ENCODE results near the gene SGCE. TPM values are rescaled to one million over a fixed set of nuclear protein-coding genes. Genes with fewer than 3 reads are reported as not detected.

Gene SGCE
- total and polyA plus RNA-seq, 2 experiments from 2014 or later: 46.1 to 54.8 TPM

DNA sequence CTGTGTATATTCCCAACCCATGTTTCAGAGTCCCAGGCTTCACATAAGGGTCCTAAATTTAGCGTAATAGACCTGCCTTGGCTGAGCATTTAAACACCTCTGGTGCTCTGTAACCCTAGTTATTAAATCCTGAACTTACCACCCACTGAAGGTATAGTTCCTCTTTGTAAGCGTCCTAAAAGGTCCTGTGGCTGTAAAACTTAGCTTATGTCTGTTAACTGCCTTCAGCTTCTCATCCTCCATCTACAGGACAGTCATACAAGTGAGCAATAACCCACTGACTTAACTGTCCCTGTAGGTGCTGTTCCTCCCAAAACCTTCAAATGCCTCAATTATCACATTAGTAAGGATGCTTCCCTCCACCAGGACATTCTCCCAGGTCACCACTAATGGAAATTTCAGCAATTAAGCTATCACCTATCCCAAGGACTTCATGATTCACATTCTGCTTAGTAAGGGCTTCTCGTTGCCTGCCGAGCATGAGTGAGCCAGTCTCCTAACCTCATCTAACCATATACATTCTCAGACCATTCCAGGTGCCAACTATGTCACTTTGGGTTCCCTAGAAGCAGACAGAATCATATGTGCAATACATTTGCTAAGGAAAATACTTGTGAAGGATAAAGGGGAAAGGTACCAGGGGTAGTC is 90.6 kb downstream of the SGCE start:
- H3K4me3 ChIP-seq: no peak overlapping the region
- no peaks in the 10 kb centered on the region for H3K4me1 ChIP-seq (ENCODE audit: insufficient read depth)
- no peaks in the 10 kb centered on the region; the same call in 2 of the 3 replicates for H3K36me3 Mint-ChIP-seq (ENCODE audit: low read depth)
- no peak overlapping the region for H3K27ac Mint-ChIP-seq
- no peak overlapping the region for H3K27ac ChIP-seq (ENCODE audit: low read depth)
- H3K27me3 ChIP-seq (ENCODE audit: insufficient read depth): no peaks in the 10 kb centered on the region
- H3K27me3 Mint-ChIP-seq (ENCODE audit: insufficient read depth, low read depth, poor library complexity): no peaks in the 10 kb centered on the region
- peaks cover 6% of the 10 kb centered on the region; the same call in 1 of the 2 replicates for H3K9me2 ChIP-seq (ENCODE audit: insufficient read depth)
- no peaks in the 10 kb centered on the region for H3F3A ChIP-seq (replicated peaks; ENCODE audit: low read depth)
- DNase-seq (ENCODE audit: low spot score) (no peak), ATAC-seq (no peak)
- no peak overlapping the region for H3K4me3 Mint-ChIP-seq
- H3K4me1 Mint-ChIP-seq: no peaks in the 10 kb centered on the region
- H2AFZ ChIP-seq: no peak overlapping the region
- no peaks in the 10 kb centered on the region for H4K20me1 ChIP-seq (replicated peaks; ENCODE audit: insufficient read depth)
- TF ChIP-seq, protein P1, sequence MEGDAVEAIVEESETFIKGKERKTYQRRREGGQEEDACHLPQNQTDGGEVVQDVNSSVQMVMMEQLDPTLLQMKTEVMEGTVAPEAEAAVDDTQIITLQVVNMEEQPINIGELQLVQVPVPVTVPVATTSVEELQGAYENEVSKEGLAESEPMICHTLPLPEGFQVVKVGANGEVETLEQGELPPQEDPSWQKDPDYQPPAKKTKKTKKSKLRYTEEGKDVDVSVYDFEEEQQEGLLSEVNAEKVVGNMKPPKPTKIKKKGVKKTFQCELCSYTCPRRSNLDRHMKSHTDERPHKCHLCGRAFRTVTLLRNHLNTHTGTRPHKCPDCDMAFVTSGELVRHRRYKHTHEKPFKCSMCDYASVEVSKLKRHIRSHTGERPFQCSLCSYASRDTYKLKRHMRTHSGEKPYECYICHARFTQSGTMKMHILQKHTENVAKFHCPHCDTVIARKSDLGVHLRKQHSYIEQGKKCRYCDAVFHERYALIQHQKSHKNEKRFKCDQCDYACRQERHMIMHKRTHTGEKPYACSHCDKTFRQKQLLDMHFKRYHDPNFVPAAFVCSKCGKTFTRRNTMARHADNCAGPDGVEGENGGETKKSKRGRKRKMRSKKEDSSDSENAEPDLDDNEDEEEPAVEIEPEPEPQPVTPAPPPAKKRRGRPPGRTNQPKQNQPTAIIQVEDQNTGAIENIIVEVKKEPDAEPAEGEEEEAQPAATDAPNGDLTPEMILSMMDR (conservative IDR thresholded peaks at IDR 0.05; ENCODE audit: low read depth in 2 of 2): no peak
- no peak for TF ChIP-seq POLR2AphosphoS5 (IDR thresholded peaks at IDR 0.05; ENCODE audit: low read depth)
- no peaks in the 10 kb centered on the region for H3K79me2 ChIP-seq (replicated peaks; ENCODE audit: insufficient read depth)
- H3K9me3 Mint-ChIP-seq: no peaks in the 10 kb centered on the region
- no peaks in the 10 kb centered on the region for H3K36me3 ChIP-seq (ENCODE audit: insufficient read depth)
- H3K4me2 ChIP-seq: no peak overlapping the region

DNA sequence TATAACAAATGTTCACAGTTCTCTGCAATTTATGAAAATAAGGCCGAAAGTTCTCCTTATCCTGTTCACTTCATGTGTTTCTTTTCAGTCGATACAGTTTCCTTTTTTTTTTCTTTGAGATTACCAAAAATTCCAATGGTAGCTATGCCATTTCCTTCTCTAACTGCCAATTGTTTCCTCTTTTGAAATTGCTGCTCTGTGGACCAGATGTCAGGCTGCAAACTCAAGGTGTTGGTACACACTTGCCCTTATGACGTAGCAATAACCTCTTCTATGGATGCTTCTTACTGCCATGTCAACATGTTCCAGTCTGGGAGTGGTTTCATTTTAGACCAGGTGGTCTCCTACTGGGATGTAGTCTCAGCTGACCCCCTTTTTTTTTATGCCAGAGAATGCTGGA is 93.4 kb downstream of the SGCE start:
- Histone ChIP-seq H3K9me2 (ENCODE audit: insufficient read depth) (peaks cover 6% of the 10 kb centered on the region; the same call in 1 of the 2 replicates), H3K27ac (ENCODE audit: low read depth) (no peak overlapping the region), H3F3A (replicated peaks; ENCODE audit: low read depth) (no peaks in the 10 kb centered on the region), H3K79me2 (replicated peaks; ENCODE audit: insufficient read depth) (no peaks in the 10 kb centered on the region), H3K27me3 (ENCODE audit: insufficient read depth) (no peaks in the 10 kb centered on the region), H4K20me1 (replicated peaks; ENCODE audit: insufficient read depth) (no peaks in the 10 kb centered on the region), H3K4me1 (ENCODE audit: insufficient read depth) (no peaks in the 10 kb centered on the region), H2AFZ (no peak overlapping the region), H3K4me3 (no peak overlapping the region), H3K36me3 (ENCODE audit: insufficient read depth) (no peaks in the 10 kb centered on the region), H3K4me2 (no peak overlapping the region)
- ATAC-seq (no peak), DNase-seq (ENCODE audit: low spot score) (no peak)
- Mint-ChIP-seq H3K36me3 (ENCODE audit: low read depth) (peaks cover 5% of the 10 kb centered on the region; the same call in 2 of the 3 replicates), H3K27me3 (ENCODE audit: insufficient read depth, low read depth, poor library complexity) (no peaks in the 10 kb centered on the region), H3K4me3 (no peak overlapping the region), H3K4me1 (no peaks in the 10 kb centered on the region), H3K27ac (no peak overlapping the region), H3K9me3 (no peaks in the 10 kb centered on the region)
- TF ChIP-seq ZNF114 (CRISPR knock-in tag; IDR thresholded peaks at IDR 0.05) (no peak), STAT1 (IDR thresholded peaks at IDR 0.05; ENCODE audit: unreplicated experiment) (no peak)

DNA sequence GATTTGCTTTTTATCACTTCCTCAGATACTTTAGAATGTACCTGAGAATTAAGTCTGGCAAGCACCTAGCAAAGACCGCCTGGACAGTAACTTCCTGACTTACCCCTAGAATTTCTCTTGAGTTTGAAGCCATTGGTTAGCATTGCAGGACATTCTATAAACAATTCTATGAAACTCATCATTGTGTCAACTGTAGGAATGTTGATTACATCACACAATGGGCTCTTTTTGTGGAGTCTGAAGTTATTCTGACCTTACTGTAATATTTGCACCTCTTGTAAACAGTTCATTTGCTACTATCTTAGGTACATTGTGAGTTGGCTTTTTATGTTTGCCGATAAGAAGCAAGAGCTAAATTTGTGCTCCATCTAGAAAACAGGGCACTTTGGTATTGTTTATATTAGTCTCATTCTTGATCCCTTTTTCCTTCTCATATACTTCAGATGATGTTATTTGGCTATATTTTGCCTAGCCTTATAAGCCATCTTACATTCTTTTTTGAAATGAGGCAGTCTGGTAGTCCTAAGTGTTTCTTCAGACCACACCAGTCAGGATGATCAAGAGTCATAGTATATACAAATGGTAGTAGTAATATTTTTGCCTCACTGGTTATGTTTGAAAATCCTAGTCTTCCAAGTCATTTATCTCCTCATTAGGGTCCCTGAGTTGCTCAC is 94.0 kb downstream of the SGCE start:
- no peak overlapping the region for H3K27ac Mint-ChIP-seq
- H3K4me2 ChIP-seq: no peak overlapping the region
- TF ChIP-seq ZNF114 (CRISPR knock-in tag; IDR thresholded peaks at IDR 0.05) (no peak), JUNB (IDR thresholded peaks at IDR 0.05; ENCODE audit: unreplicated experiment) (no peak), STAT1 (IDR thresholded peaks at IDR 0.05; ENCODE audit: unreplicated experiment) (no peak), NANOG (IDR thresholded peaks at IDR 0.05; ENCODE audit: borderline replicate concordance) (no peak), EZH2phosphoT487 (IDR thresholded peaks at IDR 0.05; ENCODE audit: unreplicated experiment) (no peak), REST (IDR thresholded peaks at IDR 0.05; ENCODE audit: unreplicated experiment) (no peak), POLR2AphosphoS5 (IDR thresholded peaks at IDR 0.05; ENCODE audit: low read depth) (no peak), ETS1 (IDR thresholded peaks at IDR 0.05) (no peak)
- TF ChIP-seq, protein P1 (conservative IDR thresholded peaks at IDR 0.05; ENCODE audit: low read depth in 2 of 2): no peak

More for the DNA sequence above, 94.0 kb downstream of the SGCE start:
- no peaks in the 10 kb centered on the region for H3K27me3 Mint-ChIP-seq (ENCODE audit: insufficient read depth, low read depth, poor library complexity)
- no peaks in the 10 kb centered on the region for H4K20me1 ChIP-seq (replicated peaks; ENCODE audit: insufficient read depth)
- H3K27ac ChIP-seq (ENCODE audit: low read depth): no peak overlapping the region
- H3K9me2 ChIP-seq (ENCODE audit: insufficient read depth): peaks cover 6% of the 10 kb centered on the region; the same call in 1 of the 2 replicates
- no peaks in the 10 kb centered on the region for H3K9me3 Mint-ChIP-seq
- H3K36me3 Mint-ChIP-seq (ENCODE audit: low read depth): peaks cover 5% of the 10 kb centered on the region; the same call in 2 of the 3 replicates
- ATAC-seq (no peak), DNase-seq (ENCODE audit: low spot score) (no peak)
- H2AFZ ChIP-seq: no peak overlapping the region
- H3K4me1 Mint-ChIP-seq: no peaks in the 10 kb centered on the region
- no peaks in the 10 kb centered on the region for H3K4me1 ChIP-seq (ENCODE audit: insufficient read depth)
- H3K4me3 ChIP-seq: no peak overlapping the region
- no peak overlapping the region for H3K4me3 Mint-ChIP-seq
- H3F3A ChIP-seq (replicated peaks; ENCODE audit: low read depth): no peaks in the 10 kb centered on the region
- H3K27me3 ChIP-seq (ENCODE audit: insufficient read depth): no peaks in the 10 kb centered on the region
- H3K36me3 ChIP-seq (ENCODE audit: insufficient read depth): no peaks in the 10 kb centered on the region
- no peaks in the 10 kb centered on the region for H3K79me2 ChIP-seq (replicated peaks; ENCODE audit: insufficient read depth)

Measured in GM23338 (cell line).